Astrocyte of the spinal cord (primary cell): ENCODE results near the gene BMPR1B.
A peak's percentile ranks its signal among the peaks of the same experiment; 100 is the strongest.

Experiments
- DNase-seq: peaks from one replicate; pipeline ENCODE4 v3.0.0; 2011; ENCODE audit warnings: low read depth, low spot score
- H3K4me3 ChIP-seq: 2 replicates; pipeline ENCODE4 v1.5.1; 2011; ENCODE audit warnings: low read depth, mild to moderate bottlenecking, low read length, moderate library complexity
- CTCF ChIP-seq: IDR thresholded peaks from 2 replicates; pipeline ENCODE4 v1.5.1; 2012; ENCODE audit warnings: low read depth, mild to moderate bottlenecking, low read length, inconsistent platforms
- in situ Hi-C: cut with HindIII; loops from 2 replicates; pipeline ENCODE4 v1.10.0; 2017; ENCODE audit warnings: low sequenced_read_pairs

BMPR1B gene

DNA sequence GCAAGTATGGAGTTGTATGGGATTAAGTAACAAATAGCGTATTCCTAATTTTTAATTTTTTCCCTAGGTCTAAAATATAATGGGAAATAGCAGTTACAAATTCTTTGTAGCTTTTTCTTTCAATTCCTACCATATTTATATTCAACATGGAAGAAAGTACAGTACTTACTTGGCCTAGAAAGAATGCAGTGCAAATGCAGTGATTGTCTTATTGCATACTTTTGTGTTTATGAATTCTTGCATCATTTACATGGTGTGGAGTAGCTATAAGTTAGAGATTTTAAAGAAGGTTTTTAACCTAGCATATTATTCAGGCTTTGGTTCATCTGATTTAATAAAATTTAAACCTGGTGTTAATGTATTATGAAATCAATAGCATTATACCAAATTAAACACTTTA lies 263.3 kb downstream of the BMPR1B start:
- in situ Hi-C loops, result no loop called here
- no peak overlapping the region for H3K4me3 ChIP-seq
- DNase-seq, result no peak
- TF ChIP-seq CTCF, result no peak

- H3K4me3 ChIP-seq, result no peak overlapping the region
- DNase-seq, result no peak
- in situ Hi-C loops, result no loop called here
- TF ChIP-seq CTCF, result no peak
Observed at GRCh38 chr4:95023110-95023509, 265.4 kb downstream of the BMPR1B start.

DNA sequence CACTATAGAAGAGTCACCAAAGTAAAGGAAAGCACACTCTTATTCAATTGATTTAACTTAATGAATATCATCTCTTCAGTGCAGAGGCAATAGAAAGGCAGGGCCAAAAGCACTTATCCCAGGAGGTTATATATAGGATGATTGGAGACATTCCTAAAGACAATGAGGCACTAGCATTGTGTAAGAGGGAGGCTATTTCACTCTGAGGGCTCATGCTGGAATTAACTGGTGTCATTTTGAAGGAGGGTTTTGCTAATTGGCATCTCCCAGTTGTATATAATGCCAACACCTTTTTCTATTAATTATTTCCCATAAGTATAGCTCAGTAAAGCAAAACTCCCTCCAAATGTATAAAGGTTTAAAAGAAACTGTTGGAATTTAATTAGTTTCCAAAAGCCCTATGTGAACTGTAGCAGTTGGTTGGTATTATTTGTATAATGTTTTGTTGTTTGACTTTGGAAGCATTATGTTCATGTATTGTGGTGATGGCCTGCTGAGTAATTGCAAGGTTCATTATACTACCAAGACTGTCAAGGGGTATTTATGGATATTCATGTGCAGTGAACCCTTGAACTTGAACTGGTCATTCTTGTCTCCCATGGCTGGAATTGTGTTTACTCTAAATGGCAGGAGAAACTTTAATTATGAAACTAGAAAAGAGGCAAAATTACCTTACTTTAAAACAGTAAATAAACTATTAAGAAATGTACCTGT lies 270.3 kb downstream of the BMPR1B start:
- in situ Hi-C loops, result no loop called here
- no peak overlapping the region for H3K4me3 ChIP-seq
- DNase-seq, result no peak
- no peak for TF ChIP-seq CTCF

GRCh38 chr4:95038791-95039190 lies 281.0 kb downstream of the BMPR1B start:
- in situ Hi-C loops, result no loop called here
- TF ChIP-seq CTCF, result no peak
- DNase-seq, result peak; percentile 85
- H3K4me3 ChIP-seq, result no peak overlapping the region

DNA sequence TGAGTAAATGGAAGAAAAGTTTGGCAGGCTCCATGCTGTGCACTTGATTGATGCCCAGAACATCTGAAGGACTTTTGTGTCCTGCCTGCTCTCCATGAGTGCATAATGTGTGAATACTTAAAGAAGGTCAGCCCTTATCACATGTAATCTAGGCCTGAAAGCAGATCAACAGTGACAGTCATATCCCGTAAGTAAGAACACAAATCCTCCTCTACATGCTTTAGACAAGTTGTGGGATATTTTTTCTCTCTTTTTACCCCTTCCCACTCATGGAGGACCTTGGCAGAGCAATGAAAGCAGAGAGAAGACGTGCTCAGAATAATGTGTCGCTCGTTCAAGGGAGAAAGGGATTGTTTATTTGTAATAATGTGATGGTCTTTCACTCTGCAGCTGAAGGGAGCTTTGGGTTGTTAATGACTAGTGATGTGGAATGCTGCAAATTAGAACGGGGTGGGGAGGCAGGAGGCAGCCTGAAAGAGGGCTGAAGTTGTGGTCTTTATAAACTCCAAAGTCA lies 286.6 kb downstream of the BMPR1B start:
- DNase-seq, result no peak
- TF ChIP-seq CTCF, result no peak
- in situ Hi-C loops, result no loop called here
- no peak overlapping the region for H3K4me3 ChIP-seq

DNA sequence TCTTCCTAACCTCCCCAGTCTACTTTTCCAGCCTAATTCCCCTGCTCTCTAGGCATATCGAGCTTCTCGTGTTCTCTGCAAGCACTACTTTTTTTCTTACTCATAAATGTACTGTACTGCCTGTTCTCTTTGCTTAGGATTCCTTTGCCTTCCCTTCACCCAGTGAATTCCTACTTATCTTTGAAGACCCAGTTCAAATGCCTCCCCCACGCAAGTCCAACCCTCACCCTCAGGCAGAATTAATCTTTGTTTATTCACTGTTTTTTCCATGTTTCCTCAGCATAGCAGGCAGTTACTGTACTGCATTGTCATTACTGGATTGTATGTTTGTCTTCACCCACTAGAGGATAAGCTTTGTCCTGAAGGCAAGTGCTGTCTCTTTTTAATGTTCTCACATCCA lies 287.7 kb downstream of the BMPR1B start:
- no peak for TF ChIP-seq CTCF
- in situ Hi-C loops, result no loop called here
- no peak overlapping the region for H3K4me3 ChIP-seq
- DNase-seq, result no peak
